SK-N-SH treated with all-trans-retinoic acid at 6 μM for 48 hours (cell line): ENCODE results near the gene OR52E5.

Source experiments
- ATAC-seq: fragments of 200-7000 bp; cut with Tn5 transposase; 3 replicates; pipeline ENCODE4 v1.9.1; 2020; ENCODE audit warnings: mild to moderate bottlenecking, moderate library complexity
- BACH2 ChIP-seq: fragments of 250-450 bp; sonication (Bioruptor Pico); IDR thresholded peaks from 2 replicates; pipeline ENCODE4 v1.9.0; 2021; ENCODE audit warnings: mild to moderate bottlenecking, borderline replicate concordance
- CREB5 ChIP-seq: fragments of 250-450 bp; sonication (Bioruptor Pico); IDR thresholded peaks from 2 replicates; pipeline ENCODE4 v1.5.1; 2020; ENCODE audit warnings: low read depth, mild to moderate bottlenecking, moderate library complexity
- CSDC2 ChIP-seq: fragments of 250-450 bp; sonication (Bioruptor Pico); IDR thresholded peaks from 2 replicates; pipeline ENCODE4 v1.5.0; 2020; ENCODE audit warnings: mild to moderate bottlenecking, moderate library complexity
- ESRRG ChIP-seq: fragments of 250-450 bp; sonication (Bioruptor Pico); IDR thresholded peaks from 2 replicates; pipeline ENCODE4 v1.6.1; 2021; ENCODE audit warnings: mild to moderate bottlenecking
- OSR1 ChIP-seq: fragments of 250-450 bp; sonication (Bioruptor Pico); IDR thresholded peaks from 2 replicates; pipeline ENCODE4 v1.8.0; 2022; ENCODE audit warnings: moderate library complexity, mild to moderate bottlenecking, inconsistent platforms
- PATZ1 ChIP-seq: fragments of 250-450 bp; sonication (Bioruptor Pico); IDR thresholded peaks from 2 replicates; pipeline ENCODE4 v1.8.0; 2020; ENCODE audit warnings: mild to moderate bottlenecking, moderate library complexity, borderline replicate concordance
- POU6F1 ChIP-seq: fragments of 250-450 bp; sonication (Bioruptor Pico); IDR thresholded peaks from 2 replicates; pipeline ENCODE4 v1.8.0; 2021; ENCODE audit warnings: low read depth, mild to moderate bottlenecking, moderate library complexity, borderline replicate concordance
- RARB ChIP-seq: fragments of 250-450 bp; sonication (Bioruptor Pico); IDR thresholded peaks from 2 replicates; pipeline ENCODE4 v1.8.0; 2021; ENCODE audit warnings: mild to moderate bottlenecking, moderate library complexity
- TCF4 ChIP-seq: fragments of 250-450 bp; sonication (Bioruptor Pico); IDR thresholded peaks from 2 replicates; pipeline ENCODE4 v1.8.0; 2021; ENCODE audit warnings: mild to moderate bottlenecking, moderate library complexity, borderline replicate concordance
- TOX ChIP-seq: fragments of 250-450 bp; sonication (Bioruptor Pico); IDR thresholded peaks from 2 replicates; pipeline ENCODE4 v1.8.0; 2021; ENCODE audit warnings: mild to moderate bottlenecking, moderate library complexity, borderline replicate concordance
- TSHZ2 ChIP-seq: fragments of 250-450 bp; sonication (Bioruptor Pico); IDR thresholded peaks from 2 replicates; pipeline ENCODE4 v1.5.0; 2020; ENCODE audit warnings: mild to moderate bottlenecking, moderate library complexity
- ZC3H10 ChIP-seq: fragments of 250-450 bp; sonication (Bioruptor Pico); IDR thresholded peaks from 2 replicates; pipeline ENCODE4 v1.5.1; 2021; ENCODE audit warnings: mild to moderate bottlenecking, moderate library complexity
- ZFP3 ChIP-seq: fragments of 250-450 bp; sonication (Bioruptor Pico); IDR thresholded peaks from 2 replicates; pipeline ENCODE4 v1.5.0; 2020; ENCODE audit warnings: mild to moderate bottlenecking, moderate library complexity
- ZFP30 ChIP-seq: fragments of 450-650 bp; formaldehyde crosslinking; IDR thresholded peaks from 2 replicates; pipeline ENCODE4 v1.5.0; 2022; ENCODE audit warnings: mild to moderate bottlenecking, moderate library complexity
- ZNF565 ChIP-seq: fragments of 450-650 bp; formaldehyde crosslinking; conservative IDR thresholded peaks from 2 replicates; pipeline ENCODE4 v1.5.0; 2020; ENCODE audit warnings: low read depth, mild to moderate bottlenecking, moderate library complexity
- ZNF8 ChIP-seq: fragments of 450-650 bp; formaldehyde crosslinking; IDR thresholded peaks from 2 replicates; pipeline ENCODE4 v1.5.0; 2020; ENCODE audit warnings: mild to moderate bottlenecking, moderate library complexity

OR52E5 gene

GRCh38 chr11:5847711-5848110 is 45.3 kb upstream of the OR52E5 start:
- ATAC-seq, result no peak
- TF ChIP-seq ESRRG (CRISPR knock-in tag), result no peak
- no peak for TF ChIP-seq RARB (CRISPR knock-in tag)

GRCh38 chr11:5851002-5851401 is 42.0 kb upstream of the OR52E5 start:
- no peak for ATAC-seq
- TF ChIP-seq CSDC2 (CRISPR knock-in tag), result no peak
- TF ChIP-seq POU6F1, result no peak
- TF ChIP-seq TOX (CRISPR knock-in tag), result no peak
- no peak for TF ChIP-seq BACH2
- no peak for TF ChIP-seq TSHZ2 (CRISPR knock-in tag)
- TF ChIP-seq CREB5 (CRISPR knock-in tag), result no peak
- no peak for TF ChIP-seq ZNF8 (CRISPR knock-in tag)
- no peak for TF ChIP-seq OSR1
- TF ChIP-seq ZC3H10 (CRISPR knock-in tag), result no peak
- TF ChIP-seq ESRRG (CRISPR knock-in tag), result no peak
- TF ChIP-seq PATZ1 (CRISPR knock-in tag), result no peak
- no peak for TF ChIP-seq TCF4 (CRISPR knock-in tag)
- TF ChIP-seq ZFP3, result no peak
- TF ChIP-seq ZFP30 (CRISPR knock-in tag), result no peak
- TF ChIP-seq ZNF565 (CRISPR knock-in tag), result no peak

- no peak for ATAC-seq
Observed at GRCh38 chr11:5857590-5857989, 35.4 kb upstream of the OR52E5 start, which contains the start of gene OR52E8. TSS of gene OR52E8 (minus strand) at chr11:5857690. CDS start at chr11:5857690, 0 bp downstream.

More at GRCh38 chr11:5857590-5857989, 35.4 kb upstream of the OR52E5 start, which contains the start of gene OR52E8:
- TF ChIP-seq PATZ1 (CRISPR knock-in tag) (no peak), POU6F1 (no peak), ZC3H10 (CRISPR knock-in tag) (no peak), ESRRG (CRISPR knock-in tag) (no peak), CSDC2 (CRISPR knock-in tag) (no peak)
